HEK293 (cell line): ENCODE data around the gene RNF11.

ENCODE experiments used
- CTCF ChIA-PET: fragments of 350-600 bp; formaldehyde crosslinking; extraction: SDS; loops from one replicate; lab custom pipeline; 2021; ENCODE audit warnings: antibody characterized with exemption; lab: Yijun Ruan, JAX
- POLR2A ChIA-PET: fragments of 300-600 bp; formaldehyde crosslinking; extraction: SDS; loops from one replicate; lab custom pipeline; 2020; ENCODE audit warnings: antibody characterized with exemption, inconsistent platforms; lab: Yijun Ruan, JAX
- H3K27ac ChIP-seq: fragments of 200-500 bp; sonication (Bioruptor generic); 2 replicates; pipeline ENCODE4 v1.5.1; 2014; ENCODE audit warnings: low read depth, low read length, control low read depth, inconsistent platforms; ENCODE audit errors: extremely low read depth
- H3K36me3 ChIP-seq, 2 experiments: fragments of 200-500 bp in 1 of 2; sonication (Bioruptor generic) in 1 of 2; 1 replicate in 1 of 2; 2 replicates in 1 of 2; pipeline ENCODE4 v1.5.1; 2014 to 2017; ENCODE audit warnings: inconsistent platforms in 2 of 2, low read length in 2 of 2; ENCODE audit not compliant: control insufficient read depth in 2 of 2, insufficient read depth in 1 of 2
- H3K4me1 ChIP-seq: fragments of 200-500 bp; sonication (Bioruptor generic); 2 replicates; pipeline ENCODE4 v1.5.1; 2014; ENCODE audit warnings: mild to moderate bottlenecking, low read length, inconsistent platforms; ENCODE audit not compliant: control insufficient read depth, insufficient read depth
- H3K4me3 ChIP-seq: 2 replicates; pipeline ENCODE4 v1.5.1; 2011; ENCODE audit warnings: low read depth, mild to moderate bottlenecking, control low read depth, low read length, moderate library complexity
- H3K9me3 ChIP-seq: fragments of 200-500 bp; sonication (Bioruptor generic); 2 replicates; pipeline ENCODE4 v1.5.1; 2014; ENCODE audit warnings: low read depth, low read length, inconsistent platforms; ENCODE audit not compliant: control insufficient read depth, insufficient read depth
- GLIS1 ChIP-seq: fragments of 450-650 bp; formaldehyde crosslinking; IDR thresholded peaks from 2 replicates; pipeline ENCODE4 v1.5.1; 2016; ENCODE audit warnings: missing biosample characterization, missing genetic modification characterization
- YY2 ChIP-seq: fragments of 450-650 bp; formaldehyde crosslinking; IDR thresholded peaks from 2 replicates; pipeline ENCODE4 v1.5.1; 2016; ENCODE audit warnings: missing biosample characterization, missing genetic modification characterization
- ZFP3 ChIP-seq: fragments of 450-650 bp; formaldehyde crosslinking; IDR thresholded peaks from 2 replicates; pipeline ENCODE4 v1.5.1; 2016; ENCODE audit warnings: low read depth, missing biosample characterization, missing genetic modification characterization
- ZNF214 ChIP-seq: fragments of 450-650 bp; formaldehyde crosslinking; IDR thresholded peaks from 2 replicates; pipeline ENCODE4 v1.5.1; 2017; ENCODE audit warnings: missing biosample characterization, mild to moderate bottlenecking, missing genetic modification characterization, borderline replicate concordance
- ZNF350 ChIP-seq: fragments of 450-650 bp; formaldehyde crosslinking; IDR thresholded peaks from 2 replicates; pipeline ENCODE4 v1.5.0; 2017; ENCODE audit warnings: missing biosample characterization, mild to moderate bottlenecking, missing genetic modification characterization
- ZNF623 ChIP-seq: fragments of 450-650 bp; formaldehyde crosslinking; IDR thresholded peaks from 2 replicates; pipeline ENCODE4 v1.5.1; 2016; ENCODE audit warnings: missing biosample characterization, missing genetic modification characterization
- ZNF843 ChIP-seq: fragments of 450-650 bp; formaldehyde crosslinking; IDR thresholded peaks from 2 replicates; pipeline ENCODE4 v1.5.1; 2016; ENCODE audit warnings: missing biosample characterization, missing genetic modification characterization
- TF ChIP-seq, protein P1 (sequence below): fragments of 450-650 bp; formaldehyde crosslinking; IDR thresholded peaks from 2 replicates; pipeline ENCODE4 v1.5.1; 2017; ENCODE audit warnings: missing biosample characterization, missing genetic modification characterization
- TF ChIP-seq, protein P2 (sequence below): fragments of 450-650 bp; formaldehyde crosslinking; IDR thresholded peaks from 2 replicates; pipeline ENCODE4 v1.5.1; 2016; ENCODE audit warnings: missing biosample characterization, missing genetic modification characterization
- TF ChIP-seq, protein P3 (sequence below): fragments of 450-650 bp; formaldehyde crosslinking; IDR thresholded peaks from 2 replicates; pipeline ENCODE4 v1.5.1; 2016; ENCODE audit warnings: missing biosample characterization, missing genetic modification characterization
- TF ChIP-seq, protein P4 (sequence below): fragments of 450-650 bp; formaldehyde crosslinking; IDR thresholded peaks from 2 replicates; pipeline ENCODE4 v1.5.1; 2016; ENCODE audit warnings: missing biosample characterization, missing genetic modification characterization
- TF ChIP-seq, protein P5 (sequence below): fragments of 450-650 bp; formaldehyde crosslinking; IDR thresholded peaks from 2 replicates; pipeline ENCODE4 v1.5.1; 2016; ENCODE audit warnings: missing biosample characterization, missing genetic modification characterization, borderline replicate concordance

RNF11 gene

DNA sequence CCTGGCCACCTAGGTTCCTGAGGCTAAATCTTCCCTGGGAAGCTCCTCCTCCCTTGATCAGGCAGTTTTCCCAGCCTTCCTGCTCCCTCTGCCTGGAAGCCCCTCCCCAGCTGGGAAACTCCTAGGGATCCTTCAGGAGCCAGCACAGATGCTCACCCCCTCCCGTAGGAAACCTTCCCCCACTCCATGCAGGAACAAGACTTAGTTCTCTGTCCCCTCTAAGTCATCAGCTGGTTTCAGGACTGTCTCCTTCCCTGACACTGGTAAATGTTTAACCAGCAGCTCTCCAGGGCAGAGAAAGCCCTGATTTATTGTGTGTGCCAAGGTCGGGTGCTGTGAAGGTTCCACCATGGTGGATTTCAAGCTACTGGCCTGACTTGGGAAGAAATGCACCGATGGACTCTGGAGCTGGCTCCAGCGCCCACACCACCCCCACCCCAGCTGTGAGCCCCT is 69.3 kb downstream of the RNF11 start:
- ChIA-PET CTCF (interaction anchor here (0.7 to 1.2 kb wide), 3 partner anchors 8 to 117 kb away, joined by 3 to 5 read pairs (median 3); no protein-coding TSS in a partner anchor), POLR2A (interaction anchor here (1.1 to 1.3 kb wide), 2 partner anchors 12 to 69 kb away, joined by 3 to 4 read pairs; partner anchors contain the start of gene RNF11)
- no peak overlapping the region for H3K4me3 ChIP-seq
- no peaks in the 10 kb centered on the region for H3K9me3 ChIP-seq
- peak; percentile 45; the same call in 1 of the 2 replicates for TF ChIP-seq ZFP3 (tag by site-specific recombination)
- TF ChIP-seq, protein P1, sequence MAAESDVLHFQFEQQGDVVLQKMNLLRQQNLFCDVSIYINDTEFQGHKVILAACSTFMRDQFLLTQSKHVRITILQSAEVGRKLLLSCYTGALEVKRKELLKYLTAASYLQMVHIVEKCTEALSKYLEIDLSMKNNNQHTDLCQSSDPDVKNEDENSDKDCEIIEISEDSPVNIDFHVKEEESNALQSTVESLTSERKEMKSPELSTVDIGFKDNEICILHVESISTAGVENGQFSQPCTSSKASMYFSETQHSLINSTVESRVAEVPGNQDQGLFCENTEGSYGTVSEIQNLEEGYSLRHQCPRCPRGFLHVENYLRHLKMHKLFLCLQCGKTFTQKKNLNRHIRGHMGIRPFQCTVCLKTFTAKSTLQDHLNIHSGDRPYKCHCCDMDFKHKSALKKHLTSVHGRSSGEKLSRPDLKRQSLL (tag by site-specific recombination) = peak; percentile 59; the same call in 1 of the 2 replicates
- TF ChIP-seq YY2 (tag by site-specific recombination) = no peak
- TF ChIP-seq, protein P2, sequence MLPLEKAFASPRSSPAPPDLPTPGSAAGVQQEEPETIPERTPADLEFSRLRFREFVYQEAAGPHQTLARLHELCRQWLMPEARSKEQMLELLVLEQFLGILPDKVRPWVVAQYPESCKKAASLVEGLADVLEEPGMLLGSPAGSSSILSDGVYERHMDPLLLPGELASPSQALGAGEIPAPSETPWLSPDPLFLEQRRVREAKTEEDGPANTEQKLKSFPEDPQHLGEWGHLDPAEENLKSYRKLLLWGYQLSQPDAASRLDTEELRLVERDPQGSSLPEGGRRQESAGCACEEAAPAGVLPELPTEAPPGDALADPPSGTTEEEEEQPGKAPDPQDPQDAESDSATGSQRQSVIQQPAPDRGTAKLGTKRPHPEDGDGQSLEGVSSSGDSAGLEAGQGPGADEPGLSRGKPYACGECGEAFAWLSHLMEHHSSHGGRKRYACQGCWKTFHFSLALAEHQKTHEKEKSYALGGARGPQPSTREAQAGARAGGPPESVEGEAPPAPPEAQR (tag by site-specific recombination) = no peak
- TF ChIP-seq ZNF843 (tag by site-specific recombination) = no peak
- H3K36me3 ChIP-seq = peaks cover 0 to 39% of the 10 kb centered on the region in 2 experiments; a peak in 1 of 3 replicates
- no peaks in the 10 kb centered on the region for H3K4me1 ChIP-seq
- no peak overlapping the region for H3K27ac ChIP-seq

DNA sequence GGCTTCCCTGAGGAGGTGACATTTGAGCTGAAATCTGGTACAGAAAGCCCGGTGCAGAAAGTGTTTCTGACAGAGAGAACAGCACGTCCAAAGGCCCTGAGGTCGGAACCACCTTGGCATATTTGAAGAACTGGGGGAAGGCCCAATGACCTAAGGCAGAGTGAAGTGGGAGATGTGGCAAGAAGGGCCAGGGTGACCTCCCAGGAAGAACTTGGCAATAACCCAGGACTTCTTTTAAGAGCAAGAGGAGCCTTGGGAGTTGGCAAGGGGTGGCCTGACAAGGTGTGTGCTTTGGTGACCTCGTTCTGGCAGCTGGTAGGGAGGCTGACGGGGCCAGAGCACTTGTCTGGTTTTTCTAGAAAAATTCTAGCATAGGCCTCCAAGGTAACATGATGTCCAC is 70.9 kb downstream of the RNF11 start:
- Histone ChIP-seq H3K27ac (no peak overlapping the region), H3K4me3 (no peak overlapping the region), H3K9me3 (no peaks in the 10 kb centered on the region)
- CTCF ChIA-PET = interaction anchor here (1.7 kb wide), 1 partner anchor 118 kb away, joined by 3 read pairs; no protein-coding TSS in a partner anchor
- no peak for TF ChIP-seq ZNF350 (tag by site-specific recombination)
- peak; percentile 79 for TF ChIP-seq GLIS1
- TF ChIP-seq ZNF623 (tag by site-specific recombination) = peak; percentile 93
- TF ChIP-seq, protein P3, sequence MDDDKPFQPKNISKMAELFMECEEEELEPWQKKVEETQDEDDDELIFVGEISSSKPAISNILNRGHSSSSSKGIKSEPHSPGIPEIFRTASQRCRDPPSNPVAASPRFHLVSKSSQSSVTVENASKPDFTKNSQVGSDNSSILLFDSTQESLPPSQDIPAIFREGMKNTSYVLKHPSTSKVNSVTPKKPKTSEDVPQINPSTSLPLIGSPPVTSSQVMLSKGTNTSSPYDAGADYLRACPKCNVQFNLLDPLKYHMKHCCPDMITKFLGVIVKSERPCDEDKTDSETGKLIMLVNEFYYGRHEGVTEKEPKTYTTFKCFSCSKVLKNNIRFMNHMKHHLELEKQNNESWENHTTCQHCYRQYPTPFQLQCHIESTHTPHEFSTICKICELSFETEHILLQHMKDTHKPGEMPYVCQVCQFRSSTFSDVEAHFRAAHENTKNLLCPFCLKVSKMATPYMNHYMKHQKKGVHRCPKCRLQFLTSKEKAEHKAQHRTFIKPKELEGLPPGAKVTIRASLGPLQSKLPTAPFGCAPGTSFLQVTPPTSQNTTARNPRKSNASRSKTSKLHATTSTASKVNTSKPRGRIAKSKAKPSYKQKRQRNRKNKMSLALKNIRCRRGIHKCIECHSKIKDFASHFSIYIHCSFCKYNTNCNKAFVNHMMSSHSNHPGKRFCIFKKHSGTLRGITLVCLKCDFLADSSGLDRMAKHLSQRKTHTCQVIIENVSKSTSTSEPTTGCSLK = no peak
- no peak for TF ChIP-seq ZNF214 (tag by site-specific recombination)
- TF ChIP-seq, protein P4, sequence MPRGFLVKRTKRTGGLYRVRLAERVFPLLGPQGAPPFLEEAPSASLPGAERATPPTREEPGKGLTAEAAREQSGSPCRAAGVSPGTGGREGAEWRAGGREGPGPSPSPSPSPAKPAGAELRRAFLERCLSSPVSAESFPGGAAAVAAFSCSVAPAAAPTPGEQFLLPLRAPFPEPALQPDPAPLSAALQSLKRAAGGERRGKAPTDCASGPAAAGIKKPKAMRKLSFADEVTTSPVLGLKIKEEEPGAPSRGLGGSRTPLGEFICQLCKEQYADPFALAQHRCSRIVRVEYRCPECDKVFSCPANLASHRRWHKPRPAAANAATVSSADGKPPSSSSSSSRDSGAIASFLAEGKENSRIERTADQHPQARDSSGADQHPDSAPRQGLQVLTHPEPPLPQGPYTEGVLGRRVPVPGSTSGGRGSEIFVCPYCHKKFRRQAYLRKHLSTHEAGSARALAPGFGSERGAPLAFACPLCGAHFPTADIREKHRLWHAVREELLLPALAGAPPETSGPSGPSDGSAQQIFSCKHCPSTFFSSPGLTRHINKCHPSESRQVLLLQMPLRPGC (tag by site-specific recombination) = no peak
- TF ChIP-seq, protein P5, sequence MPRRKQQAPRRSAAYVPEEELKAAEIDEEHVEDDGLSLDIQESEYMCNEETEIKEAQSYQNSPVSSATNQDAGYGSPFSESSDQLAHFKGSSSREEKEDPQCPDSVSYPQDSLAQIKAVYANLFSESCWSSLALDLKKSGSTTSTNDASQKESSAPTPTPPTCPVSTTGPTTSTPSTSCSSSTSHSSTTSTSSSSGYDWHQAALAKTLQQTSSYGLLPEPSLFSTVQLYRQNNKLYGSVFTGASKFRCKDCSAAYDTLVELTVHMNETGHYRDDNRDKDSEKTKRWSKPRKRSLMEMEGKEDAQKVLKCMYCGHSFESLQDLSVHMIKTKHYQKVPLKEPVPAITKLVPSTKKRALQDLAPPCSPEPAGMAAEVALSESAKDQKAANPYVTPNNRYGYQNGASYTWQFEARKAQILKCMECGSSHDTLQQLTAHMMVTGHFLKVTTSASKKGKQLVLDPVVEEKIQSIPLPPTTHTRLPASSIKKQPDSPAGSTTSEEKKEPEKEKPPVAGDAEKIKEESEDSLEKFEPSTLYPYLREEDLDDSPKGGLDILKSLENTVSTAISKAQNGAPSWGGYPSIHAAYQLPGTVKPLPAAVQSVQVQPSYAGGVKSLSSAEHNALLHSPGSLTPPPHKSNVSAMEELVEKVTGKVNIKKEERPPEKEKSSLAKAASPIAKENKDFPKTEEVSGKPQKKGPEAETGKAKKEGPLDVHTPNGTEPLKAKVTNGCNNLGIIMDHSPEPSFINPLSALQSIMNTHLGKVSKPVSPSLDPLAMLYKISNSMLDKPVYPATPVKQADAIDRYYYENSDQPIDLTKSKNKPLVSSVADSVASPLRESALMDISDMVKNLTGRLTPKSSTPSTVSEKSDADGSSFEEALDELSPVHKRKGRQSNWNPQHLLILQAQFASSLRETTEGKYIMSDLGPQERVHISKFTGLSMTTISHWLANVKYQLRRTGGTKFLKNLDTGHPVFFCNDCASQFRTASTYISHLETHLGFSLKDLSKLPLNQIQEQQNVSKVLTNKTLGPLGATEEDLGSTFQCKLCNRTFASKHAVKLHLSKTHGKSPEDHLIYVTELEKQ = no peak
- TF ChIP-seq, all 188 proteins: peak for 2
- H3K36me3 ChIP-seq = peaks cover 0 to 41% of the 10 kb centered on the region in 2 experiments; a peak in 1 of 3 replicates
- POLR2A ChIA-PET = no interaction called here
- H3K4me1 ChIP-seq = no peaks in the 10 kb centered on the region
